ENCODE results near the gene ABCG4. TPM values are rescaled to one million over a fixed set of nuclear protein-coding genes. Genes with fewer than 3 reads are reported as not detected.

Gene ABCG4
- total RNA-seq, 1 experiment from 2014 or later, result not detected

DNA sequence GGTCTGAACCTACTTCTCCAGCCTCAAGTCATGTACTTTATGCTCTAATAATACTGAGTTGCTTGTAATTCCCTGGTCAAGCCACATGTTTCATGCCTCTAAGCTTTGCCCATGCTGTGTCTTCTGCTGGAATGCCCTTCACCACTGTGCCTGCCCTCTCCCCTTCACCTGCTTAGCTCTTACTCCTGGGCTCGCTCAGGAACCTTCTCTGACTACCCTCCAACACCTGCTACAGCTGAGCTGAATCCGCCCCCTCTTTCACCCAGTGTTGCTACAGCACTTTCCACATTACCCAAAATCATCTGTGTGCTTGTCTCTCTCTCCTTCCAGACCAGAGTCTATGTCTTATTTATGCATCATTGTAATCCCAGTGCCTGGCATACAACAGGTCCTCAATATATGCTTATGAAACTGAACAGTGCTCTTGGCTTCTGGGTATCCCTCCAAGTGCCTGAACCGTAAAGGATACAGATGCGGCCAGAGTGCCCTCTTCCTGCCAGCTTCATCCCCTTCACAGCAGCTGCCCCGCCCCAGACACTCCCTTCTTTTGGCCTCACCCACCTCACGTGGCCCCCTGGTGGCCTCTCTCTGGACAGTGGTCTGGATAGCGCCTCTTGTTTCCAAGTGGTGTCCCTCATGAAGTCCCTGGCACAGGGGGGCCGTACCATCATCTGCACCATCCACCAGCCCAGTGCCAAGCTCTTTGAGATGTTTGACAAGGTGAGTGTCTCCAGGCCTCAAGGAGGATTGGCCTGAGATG lies 7.1 kb downstream of the ABCG4 start:
- intact Hi-C loops (cut with micrococcal nuclease; ENCODE audit: unreplicated experiment), result no loop called here
- H3K9me3 ChIP-seq (ENCODE audit: low read depth, low read length, poor library complexity, severe bottlenecking), result no peaks in the 10 kb centered on the region
- BruUV-seq (replicated peaks), result no TSS peak
- no peak overlapping the region for H3K27ac ChIP-seq (ENCODE audit: low read depth, low read length, poor library complexity, severe bottlenecking)
- H3K4me1 ChIP-seq (ENCODE audit: insufficient read depth, low read length, poor library complexity, severe bottlenecking), result no peaks in the 10 kb centered on the region
- TF ChIP-seq, protein P1, sequence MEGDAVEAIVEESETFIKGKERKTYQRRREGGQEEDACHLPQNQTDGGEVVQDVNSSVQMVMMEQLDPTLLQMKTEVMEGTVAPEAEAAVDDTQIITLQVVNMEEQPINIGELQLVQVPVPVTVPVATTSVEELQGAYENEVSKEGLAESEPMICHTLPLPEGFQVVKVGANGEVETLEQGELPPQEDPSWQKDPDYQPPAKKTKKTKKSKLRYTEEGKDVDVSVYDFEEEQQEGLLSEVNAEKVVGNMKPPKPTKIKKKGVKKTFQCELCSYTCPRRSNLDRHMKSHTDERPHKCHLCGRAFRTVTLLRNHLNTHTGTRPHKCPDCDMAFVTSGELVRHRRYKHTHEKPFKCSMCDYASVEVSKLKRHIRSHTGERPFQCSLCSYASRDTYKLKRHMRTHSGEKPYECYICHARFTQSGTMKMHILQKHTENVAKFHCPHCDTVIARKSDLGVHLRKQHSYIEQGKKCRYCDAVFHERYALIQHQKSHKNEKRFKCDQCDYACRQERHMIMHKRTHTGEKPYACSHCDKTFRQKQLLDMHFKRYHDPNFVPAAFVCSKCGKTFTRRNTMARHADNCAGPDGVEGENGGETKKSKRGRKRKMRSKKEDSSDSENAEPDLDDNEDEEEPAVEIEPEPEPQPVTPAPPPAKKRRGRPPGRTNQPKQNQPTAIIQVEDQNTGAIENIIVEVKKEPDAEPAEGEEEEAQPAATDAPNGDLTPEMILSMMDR (conservative IDR thresholded peaks at IDR 0.05; ENCODE audit: low read depth, low read length), result 0 out of 2 replicates have a peak, but pooled peaks have one; percentile 17
- no peak for TF ChIP-seq EZH2 (IDR thresholded peaks at IDR 0.05; ENCODE audit: borderline replicate concordance, low read depth, low read length, poor library complexity, severe bottlenecking)
- no peak for DNase-seq (ENCODE audit: low spot score)
- no peaks in the 10 kb centered on the region for H3K36me3 ChIP-seq (ENCODE audit: insufficient read depth, low read length, poor library complexity, severe bottlenecking)
- no peak overlapping the region for H3K4me3 ChIP-seq (ENCODE audit: low read depth, low read length, poor library complexity, severe bottlenecking)
- H3K27me3 ChIP-seq (replicated peaks; ENCODE audit: insufficient read depth, low read depth, low read length, poor library complexity), result no peaks in the 10 kb centered on the region
- ChIA-PET CTCF (no interaction called here), POLR2A (ENCODE audit: low non-redundant PET) (interaction anchor here (0.7 kb wide), 1 partner anchor 8 kb away, joined by 3 read pairs; no protein-coding TSS in a partner anchor)

DNA sequence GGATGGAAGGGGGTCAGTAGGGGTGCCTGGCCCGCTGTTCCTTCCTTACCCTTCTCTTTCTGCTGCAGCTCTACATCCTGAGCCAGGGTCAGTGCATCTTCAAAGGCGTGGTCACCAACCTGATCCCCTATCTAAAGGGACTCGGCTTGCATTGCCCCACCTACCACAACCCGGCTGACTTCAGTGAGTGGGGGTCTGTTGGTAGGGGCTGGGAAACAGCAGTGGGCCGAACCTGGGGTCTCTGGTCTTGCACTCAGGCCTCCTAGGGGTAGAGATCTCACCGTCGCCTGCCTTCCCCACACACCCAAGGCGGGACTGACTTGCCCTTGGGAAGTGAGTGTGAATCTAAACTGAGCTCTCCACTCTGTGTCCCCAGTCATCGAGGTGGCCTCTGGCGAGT lies 7.6 kb downstream of the ABCG4 start:
- Histone ChIP-seq H3K4me3 (ENCODE audit: low read depth, low read length, poor library complexity, severe bottlenecking) (no peak overlapping the region), H3K27me3 (replicated peaks; ENCODE audit: insufficient read depth, low read depth, low read length, poor library complexity) (no peaks in the 10 kb centered on the region), H3K27ac (ENCODE audit: low read depth, low read length, poor library complexity, severe bottlenecking) (no peak overlapping the region), H3K4me1 (ENCODE audit: insufficient read depth, low read length, poor library complexity, severe bottlenecking) (no peaks in the 10 kb centered on the region), H3K36me3 (ENCODE audit: insufficient read depth, low read length, poor library complexity, severe bottlenecking) (no peaks in the 10 kb centered on the region), H3K9me3 (ENCODE audit: low read depth, low read length, poor library complexity, severe bottlenecking) (no peaks in the 10 kb centered on the region)
- TF ChIP-seq, protein P1 (conservative IDR thresholded peaks at IDR 0.05; ENCODE audit: low read depth, low read length), result no peak
- TF ChIP-seq EZH2 (IDR thresholded peaks at IDR 0.05; ENCODE audit: borderline replicate concordance, low read depth, low read length, poor library complexity, severe bottlenecking), result no peak
- DNase-seq (ENCODE audit: low spot score), result no peak
- POLR2A ChIA-PET (ENCODE audit: low non-redundant PET), result no interaction called here
- CTCF ChIA-PET, result interaction anchor here (0.5 kb wide), 1 partner anchor 487 kb away, joined by 7 read pairs; no protein-coding TSS in a partner anchor
- BruUV-seq (replicated peaks), result no TSS peak
- intact Hi-C loops (cut with micrococcal nuclease; ENCODE audit: unreplicated experiment), result no loop called here

DNA sequence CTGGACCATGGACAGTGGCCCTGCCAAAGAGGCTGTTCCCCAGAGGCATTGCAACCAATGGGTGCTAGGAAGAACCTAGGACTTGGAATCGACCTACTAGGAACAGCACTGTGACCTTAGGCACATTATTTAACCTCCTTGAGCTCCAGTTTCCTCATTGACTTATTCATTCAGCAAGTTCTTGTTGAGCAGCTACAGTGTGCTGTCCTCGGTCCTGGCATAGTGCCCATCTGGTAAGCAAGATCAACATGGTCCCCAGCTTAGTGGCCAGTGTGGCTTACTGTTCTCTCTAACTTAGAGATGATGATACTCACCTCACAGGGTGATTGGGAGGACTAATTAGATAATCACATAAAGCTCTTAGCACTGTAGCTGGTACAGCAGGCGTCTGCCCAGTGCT lies 8.2 kb downstream of the ABCG4 start:
- Histone ChIP-seq H3K4me1 (ENCODE audit: insufficient read depth, low read length, poor library complexity, severe bottlenecking) (no peaks in the 10 kb centered on the region), H3K4me3 (ENCODE audit: low read depth, low read length, poor library complexity, severe bottlenecking) (no peak overlapping the region), H3K27me3 (replicated peaks; ENCODE audit: insufficient read depth, low read depth, low read length, poor library complexity) (no peaks in the 10 kb centered on the region), H3K9me3 (ENCODE audit: low read depth, low read length, poor library complexity, severe bottlenecking) (no peaks in the 10 kb centered on the region), H3K36me3 (ENCODE audit: insufficient read depth, low read length, poor library complexity, severe bottlenecking) (no peaks in the 10 kb centered on the region), H3K27ac (ENCODE audit: low read depth, low read length, poor library complexity, severe bottlenecking) (no peak overlapping the region)
- no TSS peak for BruUV-seq (replicated peaks)
- intact Hi-C loops (cut with micrococcal nuclease; ENCODE audit: unreplicated experiment), result no loop called here
- no peak for DNase-seq (ENCODE audit: low spot score)
- TF ChIP-seq EZH2 (IDR thresholded peaks at IDR 0.05; ENCODE audit: borderline replicate concordance, low read depth, low read length, poor library complexity, severe bottlenecking), result no peak
- TF ChIP-seq, protein P1 (conservative IDR thresholded peaks at IDR 0.05; ENCODE audit: low read depth, low read length), result no peak
- ChIA-PET CTCF (interaction anchor here (0.5 kb wide), 1 partner anchor 486 kb away, joined by 7 read pairs; no protein-coding TSS in a partner anchor), POLR2A (ENCODE audit: low non-redundant PET) (no interaction called here)
